AG10803 (cell line): ENCODE measurements around the gene HSPB2.

Experiments
- DNase-seq: peaks from one replicate; pipeline ENCODE4 v3.0.0; 2010; ENCODE audit warnings: low read depth
- H3K4me3 ChIP-seq: 2 replicates; pipeline ENCODE4 v1.5.1; 2011; ENCODE audit warnings: mild to moderate bottlenecking, low read length, control low read depth
- TF ChIP-seq, protein P1 (sequence below): conservative IDR thresholded peaks from 2 replicates; pipeline ENCODE4 v1.5.1; 2011; ENCODE audit warnings: mild to moderate bottlenecking, low read length, control low read depth, inconsistent platforms

The HSPB2 gene

DNA sequence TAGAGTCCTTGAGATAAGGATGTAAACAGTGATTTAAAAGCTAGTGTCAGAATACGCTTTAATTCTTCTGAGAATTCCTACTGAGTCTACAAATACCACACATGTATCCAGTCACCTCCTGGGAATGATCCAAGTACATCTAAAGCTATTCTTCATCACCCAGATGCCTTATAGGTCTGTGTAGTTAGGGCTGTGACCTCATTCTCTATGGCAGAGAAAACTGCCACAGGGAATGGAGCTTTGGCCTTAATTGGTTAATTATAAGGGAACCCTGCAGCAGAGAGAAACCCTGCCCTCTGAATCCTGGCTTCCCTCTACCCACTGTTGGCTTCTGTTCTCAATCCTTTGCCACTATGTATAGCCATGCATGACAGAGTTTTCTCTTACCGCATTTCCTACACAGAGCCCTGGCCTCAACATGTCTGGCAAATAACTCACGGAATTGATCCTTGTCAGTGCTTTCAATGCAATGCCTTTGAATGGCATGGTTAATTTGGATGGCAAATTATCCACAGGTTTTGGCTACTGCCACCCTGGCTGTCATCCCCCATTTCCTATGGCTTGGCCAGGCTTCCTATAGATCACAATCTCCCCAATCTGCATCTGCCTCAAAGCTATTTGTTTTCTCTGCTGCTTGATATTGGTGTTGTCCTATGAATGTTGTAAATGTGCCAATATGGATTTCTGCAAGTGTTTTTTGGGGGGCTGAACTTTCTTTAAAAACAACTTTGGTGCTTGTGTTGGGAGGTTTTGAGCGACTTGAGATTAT is 27.5 kb downstream of the HSPB2 start:
- TF ChIP-seq, protein P1, sequence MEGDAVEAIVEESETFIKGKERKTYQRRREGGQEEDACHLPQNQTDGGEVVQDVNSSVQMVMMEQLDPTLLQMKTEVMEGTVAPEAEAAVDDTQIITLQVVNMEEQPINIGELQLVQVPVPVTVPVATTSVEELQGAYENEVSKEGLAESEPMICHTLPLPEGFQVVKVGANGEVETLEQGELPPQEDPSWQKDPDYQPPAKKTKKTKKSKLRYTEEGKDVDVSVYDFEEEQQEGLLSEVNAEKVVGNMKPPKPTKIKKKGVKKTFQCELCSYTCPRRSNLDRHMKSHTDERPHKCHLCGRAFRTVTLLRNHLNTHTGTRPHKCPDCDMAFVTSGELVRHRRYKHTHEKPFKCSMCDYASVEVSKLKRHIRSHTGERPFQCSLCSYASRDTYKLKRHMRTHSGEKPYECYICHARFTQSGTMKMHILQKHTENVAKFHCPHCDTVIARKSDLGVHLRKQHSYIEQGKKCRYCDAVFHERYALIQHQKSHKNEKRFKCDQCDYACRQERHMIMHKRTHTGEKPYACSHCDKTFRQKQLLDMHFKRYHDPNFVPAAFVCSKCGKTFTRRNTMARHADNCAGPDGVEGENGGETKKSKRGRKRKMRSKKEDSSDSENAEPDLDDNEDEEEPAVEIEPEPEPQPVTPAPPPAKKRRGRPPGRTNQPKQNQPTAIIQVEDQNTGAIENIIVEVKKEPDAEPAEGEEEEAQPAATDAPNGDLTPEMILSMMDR = no peak
- H3K4me3 ChIP-seq = no peak overlapping the region
- DNase-seq = peak; percentile 87

DNA sequence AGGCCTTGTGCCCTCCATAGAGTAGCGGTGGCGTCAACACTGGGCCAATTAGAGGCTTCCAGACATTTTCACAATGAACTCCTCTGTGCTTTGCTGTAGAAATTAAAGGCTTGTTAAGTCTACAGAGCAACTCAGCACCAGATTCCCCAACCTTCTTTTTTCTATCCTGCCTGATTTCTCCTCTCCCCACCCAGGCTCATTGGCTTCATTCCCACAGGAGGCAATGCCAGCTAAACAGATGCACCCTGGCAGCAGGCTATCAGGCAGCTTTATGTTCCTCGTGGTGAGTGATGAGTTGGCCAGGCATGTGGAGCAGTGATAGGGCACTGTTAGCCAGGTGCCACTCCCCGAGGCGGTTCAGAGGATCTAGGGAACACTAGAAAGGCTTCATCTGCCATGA is 29.4 kb downstream of the HSPB2 start:
- TF ChIP-seq, protein P1 = no peak
- H3K4me3 ChIP-seq = no peak overlapping the region
- no peak for DNase-seq

DNA sequence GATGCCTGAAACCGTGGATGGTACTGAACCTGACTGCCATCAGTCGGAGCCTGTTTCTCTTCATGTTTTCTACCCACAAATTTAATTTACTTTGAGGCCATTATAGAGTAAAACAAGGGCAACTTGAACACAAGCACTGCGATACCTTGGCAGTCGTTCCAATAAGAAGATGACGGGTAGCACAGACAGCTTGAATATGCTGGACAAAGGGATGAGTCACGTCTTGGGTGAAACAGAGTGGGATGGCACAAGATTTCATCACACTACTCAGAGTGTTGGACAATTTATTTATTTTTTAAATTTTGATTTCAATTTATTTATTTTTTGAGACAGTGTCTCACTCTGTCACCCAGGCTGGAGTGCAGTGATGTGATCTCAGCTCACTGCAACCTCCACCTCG is 30.3 kb downstream of the HSPB2 start:
- H3K4me3 ChIP-seq = no peak overlapping the region
- TF ChIP-seq, protein P1 = no peak
- DNase-seq = peak; percentile 87

DNA sequence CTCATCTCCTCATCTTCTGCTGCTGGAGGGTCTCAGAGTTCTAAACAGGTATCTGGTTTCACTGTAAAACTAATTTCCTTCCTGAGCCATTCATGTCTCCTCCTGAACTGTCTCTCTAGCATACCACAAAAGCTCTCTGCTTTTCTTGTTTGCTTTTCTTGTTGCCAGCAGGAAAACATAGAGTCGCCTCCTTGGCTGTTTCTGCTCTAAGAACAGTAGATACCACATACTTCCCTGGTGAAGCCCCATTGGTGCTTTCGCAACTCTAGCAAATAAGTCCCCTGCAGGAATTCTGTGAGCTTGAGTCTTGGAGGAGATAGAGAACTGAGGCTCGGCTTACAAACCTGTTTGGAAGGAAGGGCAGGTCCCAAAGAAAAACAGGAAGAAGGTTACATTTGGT is 31.6 kb downstream of the HSPB2 start:
- no peak overlapping the region for H3K4me3 ChIP-seq
- TF ChIP-seq, protein P1 = no peak
- DNase-seq = peak; percentile 93

DNA sequence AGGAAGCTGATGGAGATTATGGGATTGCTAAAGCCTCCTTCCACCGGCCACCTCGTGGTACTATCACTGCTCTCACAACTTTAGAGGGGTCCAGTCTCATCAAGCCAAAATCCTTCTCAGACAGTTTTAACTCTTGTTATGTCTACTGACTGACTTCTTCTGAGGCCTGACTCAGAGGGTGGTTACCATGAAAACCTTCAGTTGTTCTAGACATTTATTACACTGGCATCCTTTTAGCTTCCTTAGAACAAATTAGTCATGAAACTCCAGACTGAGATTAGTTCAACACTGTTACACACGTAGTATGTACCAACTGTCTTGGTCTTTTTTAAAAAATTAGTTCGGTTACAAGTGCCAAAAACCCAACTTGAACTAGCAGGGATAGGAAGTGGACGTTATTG is 32.1 kb downstream of the HSPB2 start:
- TF ChIP-seq, protein P1 = no peak
- no peak overlapping the region for H3K4me3 ChIP-seq

DNA sequence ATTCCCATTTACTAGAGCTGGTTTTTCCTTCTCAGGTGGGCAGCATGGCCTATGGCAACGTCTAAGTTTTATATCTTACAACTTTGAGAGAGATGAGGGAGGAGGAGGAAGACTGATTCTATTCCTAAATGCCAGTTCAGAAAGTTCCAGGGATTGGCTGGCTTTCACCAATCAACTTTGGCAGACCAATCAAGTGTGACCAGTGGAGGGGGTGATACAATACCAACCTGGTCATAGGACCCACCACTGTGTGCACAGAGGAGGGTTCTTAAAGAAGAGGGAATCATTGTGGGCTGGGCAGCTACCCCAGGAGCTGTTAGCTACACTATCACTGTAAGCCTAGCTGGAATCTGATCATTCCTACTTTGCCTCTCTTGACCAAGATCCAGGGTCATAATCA is 32.7 kb downstream of the HSPB2 start:
- no peak overlapping the region for H3K4me3 ChIP-seq
- TF ChIP-seq, protein P1 = no peak
- no peak for DNase-seq

More for the DNA sequence above, 32.1 kb downstream of the HSPB2 start:
- peak; percentile 93 for DNase-seq

DNA sequence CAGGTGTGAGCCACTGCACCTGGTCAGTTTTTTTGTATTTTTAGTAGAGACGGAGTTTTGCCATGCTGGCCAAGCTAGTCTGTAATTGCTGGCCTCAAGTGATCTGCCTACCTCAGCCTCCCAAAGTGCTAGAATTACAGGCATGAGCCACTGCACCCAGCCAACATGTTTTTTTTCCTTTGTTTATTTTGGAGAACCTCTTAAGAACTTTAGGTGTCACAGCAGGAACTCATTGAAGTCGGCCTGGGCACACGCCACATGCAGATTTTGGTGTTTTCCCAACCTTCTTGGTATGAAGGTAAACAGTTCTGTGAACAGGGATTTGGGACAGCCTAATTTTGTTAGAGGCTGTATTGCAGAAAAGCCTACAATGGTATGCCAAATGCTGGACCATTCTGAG is 34.0 kb downstream of the HSPB2 start:
- no peak for DNase-seq
- no peak overlapping the region for H3K4me3 ChIP-seq

More for the DNA sequence above, 34.0 kb downstream of the HSPB2 start:
- TF ChIP-seq, protein P1 = no peak
